ENCODE measurements around the gene TMEM82. TPM values are rescaled to one million over a fixed set of nuclear protein-coding genes. Genes with fewer than 3 reads are reported as not detected.

The TMEM82 gene
- total RNA-seq, 6 experiments from 2014 or later, result 15.8 to 33.5 (median 19.1) TPM

GRCh38 chr1:15722411-15722810, 19.9 kb upstream of the TMEM82 start:
- Histone ChIP-seq H3K4me1 (peaks cover 0 to 20% (median 9%) of the 10 kb centered on the region in 4 donors), H3K9me3 (no peaks in the 10 kb centered on the region), H3K4me3 (no peak overlapping the region), H3K36me3 (peaks cover 0 to 43% (median 5%) of the 10 kb centered on the region in 4 donors), H3K27me3 (no peaks in the 10 kb centered on the region), H3K27ac (no peak overlapping the region)
- 90% methylated on average over 2 of the region's 4 CpGs for WGBS (ENCODE audit: insufficient coverage, low coverage, low lambda C conversion rate, missing lambda C conversion rate)
- TF ChIP-seq POLR2A (IDR thresholded peaks at IDR 0.05) (no peak), CTCF (IDR thresholded peaks at IDR 0.05) (no peak)
- intact Hi-C loops (cut with DNase I), result no loop called here
- DNase-seq (no peak), ATAC-seq (no peak)

- no peak for ATAC-seq
- no peak for DNase-seq
- peaks cover 0 to 14% (median 6%) of the 10 kb centered on the region in 4 donors for H3K4me1 ChIP-seq
Measured at GRCh38 chr1:15722836-15723532, 19.3 kb upstream of the TMEM82 start.

GRCh38 chr1:15723631-15724246, 18.6 kb upstream of the TMEM82 start:
- peaks cover 0 to 6% (median 2%) of the 10 kb centered on the region in 4 donors for H3K4me1 ChIP-seq
- peaks cover 3 to 56% (median 11%) of the 10 kb centered on the region in 4 donors for H3K36me3 ChIP-seq
- WGBS (ENCODE audit: insufficient coverage, low coverage, low lambda C conversion rate, missing lambda C conversion rate), result 89% methylated on average over 5 of the region's 20 CpGs
- no peak for DNase-seq
- no peaks in the 10 kb centered on the region for H3K9me3 ChIP-seq
- no peak for ATAC-seq
- intact Hi-C loops (cut with DNase I), result no loop called here
- H3K27ac ChIP-seq, result no peak overlapping the region
- H3K4me3 ChIP-seq, result no peak overlapping the region
- H3K27me3 ChIP-seq, result no peaks in the 10 kb centered on the region
- TF ChIP-seq POLR2A (IDR thresholded peaks at IDR 0.05) (no peak), CTCF (IDR thresholded peaks at IDR 0.05) (no peak)

More at GRCh38 chr1:15722836-15723532, 19.3 kb upstream of the TMEM82 start:
- Histone ChIP-seq H3K36me3 (peaks cover 2 to 48% (median 8%) of the 10 kb centered on the region in 4 donors), H3K27me3 (no peaks in the 10 kb centered on the region), H3K27ac (no peak overlapping the region), H3K9me3 (no peaks in the 10 kb centered on the region), H3K4me3 (no peak overlapping the region)
- TF ChIP-seq POLR2A (IDR thresholded peaks at IDR 0.05), result no peak
- no peak for TF ChIP-seq CTCF (IDR thresholded peaks at IDR 0.05)
- intact Hi-C loops (cut with DNase I), result no loop called here
- WGBS (ENCODE audit: insufficient coverage, low coverage, low lambda C conversion rate, missing lambda C conversion rate), result 84% methylated on average over 7 of the region's 13 CpGs

- no peaks in the 10 kb centered on the region for H3K9me3 ChIP-seq
- no peak overlapping the region for H3K4me3 ChIP-seq
- peaks cover 3 to 62% (median 12%) of the 10 kb centered on the region in 4 donors for H3K36me3 ChIP-seq
- no peaks in the 10 kb centered on the region for H3K27me3 ChIP-seq
- WGBS (ENCODE audit: insufficient coverage, low coverage, low lambda C conversion rate, missing lambda C conversion rate), result 70% methylated on average over 2 of the region's 26 CpGs
- ATAC-seq, result no peak
- TF ChIP-seq POLR2A (IDR thresholded peaks at IDR 0.05) (no peak), CTCF (IDR thresholded peaks at IDR 0.05) (no peak)
- no peak for DNase-seq
- no peaks in the 10 kb centered on the region for H3K4me1 ChIP-seq
- intact Hi-C loops (cut with DNase I), result no loop called here
- no peak overlapping the region for H3K27ac ChIP-seq
Measured at GRCh38 chr1:15724949-15725880, 17.1 kb upstream of the TMEM82 start.

All from right lobe of liver (tissue), 6 donors.